Measurements from ENCODE around the gene TOP2A. TPM values are rescaled to one million over a fixed set of nuclear protein-coding genes. Genes with fewer than 3 reads are reported as not detected.

The TOP2A gene
- total RNA-seq: 1.1 TPM
- long read RNA-seq, partial matches to known transcripts: 2 of 2 reads
- long read RNA-seq, other reads (novel, unspliced or antisense): 0 of 2 reads

GRCh38 chr17:40417609-40418427 lies at the start of gene TOP2A:
Gene TOP2A (minus strand): TSS chr17:40417896. CDS start chr17:40417791, 105 bp downstream.
- ATAC-seq: peak; percentile 100
- peak; percentile 84 for DNase-seq
- intact Hi-C loops (cut with micrococcal nuclease): loop anchor here (5.0 kb wide), 1 partner anchor 116 kb away; no protein-coding TSS in a partner anchor

- no peak for DNase-seq
- ATAC-seq: no peak
- intact Hi-C loops (cut with micrococcal nuclease): no loop called here
These were observed 49.7 kb upstream of the TOP2A start for GRCh38 chr17:40467281-40467867.

- intact Hi-C loops (cut with micrococcal nuclease): no loop called here
- DNase-seq (no peak), ATAC-seq (no peak)
These were observed 48.7 kb upstream of the TOP2A start for GRCh38 chr17:40466298-40466971.

GRCh38 chr17:40464392-40464855 lies 46.7 kb upstream of the TOP2A start:
- intact Hi-C loops (cut with micrococcal nuclease): no loop called here
- DNase-seq (no peak), ATAC-seq (no peak)

GRCh38 chr17:40463122-40463550 lies 45.4 kb upstream of the TOP2A start:
- DNase-seq (no peak), ATAC-seq (peak; percentile 11)
- intact Hi-C loops (cut with micrococcal nuclease): no loop called here

GRCh38 chr17:40462343-40463121 lies 44.8 kb upstream of the TOP2A start:
- DNase-seq (peak; percentile 62), ATAC-seq (peak; percentile 37)

GRCh38 chr17:40461732-40462342 lies 44.1 kb upstream of the TOP2A start:
- intact Hi-C loops (cut with micrococcal nuclease): no loop called here
- peak; percentile 7 for ATAC-seq
- DNase-seq: no peak

More at GRCh38 chr17:40462343-40463121, 44.8 kb upstream of the TOP2A start:
- intact Hi-C loops (cut with micrococcal nuclease): no loop called here

- ATAC-seq (peak; percentile 19), DNase-seq (no peak)
- intact Hi-C loops (cut with micrococcal nuclease): no loop called here
These were observed 43.5 kb upstream of the TOP2A start for GRCh38 chr17:40460968-40461731.

GRCh38 chr17:40460604-40460967 lies 42.9 kb upstream of the TOP2A start:
- intact Hi-C loops (cut with micrococcal nuclease): no loop called here
- ATAC-seq (no peak), DNase-seq (no peak)

- intact Hi-C loops (cut with micrococcal nuclease): no loop called here
- ATAC-seq (no peak), DNase-seq (no peak)
These were observed 42.2 kb upstream of the TOP2A start for GRCh38 chr17:40459636-40460603.

- ATAC-seq (no peak), DNase-seq (no peak)
- intact Hi-C loops (cut with micrococcal nuclease): no loop called here
These were observed 41.3 kb upstream of the TOP2A start for GRCh38 chr17:40458851-40459482.

GRCh38 chr17:40457964-40458791 lies 40.5 kb upstream of the TOP2A start:
- ATAC-seq (peak; percentile 44), DNase-seq (peak; percentile 74)
- intact Hi-C loops (cut with micrococcal nuclease): no loop called here

GRCh38 chr17:40457369-40457768 lies 39.7 kb upstream of the TOP2A start:
- ATAC-seq (no peak), DNase-seq (no peak)
- intact Hi-C loops (cut with micrococcal nuclease): no loop called here

- ATAC-seq: peak; percentile 27
- DNase-seq: peak; percentile 71
- intact Hi-C loops (cut with micrococcal nuclease): no loop called here
These were observed 38.8 kb upstream of the TOP2A start for GRCh38 chr17:40456396-40456951.

- intact Hi-C loops (cut with micrococcal nuclease): no loop called here
- ATAC-seq (no peak), DNase-seq (no peak)
These were observed 36.9 kb upstream of the TOP2A start for GRCh38 chr17:40454613-40454995.
